Activated CD4-positive, alpha-beta T cell treated with anti-CD3 and anti-CD28 coated beads, Interleukin-2, amount 10 ng/mL, durations not matched to agents 24 days and 14 days (primary cell): ENCODE measurements around the gene ZSWIM1. TPM values are rescaled to one million over a fixed set of nuclear protein-coding genes. Genes with fewer than 3 reads are reported as not detected.

Source experiments
- DNase-seq: peaks from one replicate; pipeline ENCODE4 v3.0.0; 2022
- H3K27ac Mint-ChIP-seq: one replicate; pipeline ENCODE4 v1.8.0; 2022; ENCODE audit warnings: mild to moderate bottlenecking, mixed read lengths
- H3K27me3 Mint-ChIP-seq: one replicate; pipeline ENCODE4 v1.8.0; 2022; ENCODE audit warnings: mixed read lengths
- H3K36me3 Mint-ChIP-seq: one replicate; pipeline ENCODE4 v1.8.0; 2022; ENCODE audit warnings: low read depth, mild to moderate bottlenecking, mixed read lengths
- H3K4me1 Mint-ChIP-seq: one replicate; pipeline ENCODE4 v1.8.0; 2021; ENCODE audit warnings: mixed read lengths
- H3K4me3 Mint-ChIP-seq: one replicate; pipeline ENCODE4 v1.8.0; 2022; ENCODE audit warnings: mild to moderate bottlenecking, moderate library complexity, mixed read lengths
- H3K9me3 Mint-ChIP-seq: one replicate; pipeline ENCODE4 v1.8.0; 2021; ENCODE audit warnings: mixed read lengths
- intact Hi-C: fragments of 100-400 bp; cut with micrococcal nuclease; formaldehyde crosslinking; loops from one replicate; pipeline ENCODE4 v1.15.1; 2023
- total RNA-seq: library from RNA; stranded (reverse); gene quantifications from 2 replicates; pipeline ENCODE4 v1.2.3, GENCODE V29; 2022

ZSWIM1 gene
- total RNA-seq, 1 donor from 2014 or later = 9.4 TPM

GRCh38 chr20:45845452-45845851, 35.6 kb upstream of the ZSWIM1 start:
- DNase-seq = no peak
- H3K4me3 Mint-ChIP-seq = no peak overlapping the region
- no peaks in the 10 kb centered on the region for H3K27me3 Mint-ChIP-seq
- peaks cover 5% of the 10 kb centered on the region for H3K4me1 Mint-ChIP-seq
- H3K36me3 Mint-ChIP-seq = peaks cover 29% of the 10 kb centered on the region
- no peak overlapping the region for H3K27ac Mint-ChIP-seq
- no peaks in the 10 kb centered on the region for H3K9me3 Mint-ChIP-seq
- intact Hi-C loops = no loop called here

GRCh38 chr20:45848421-45848820, 32.6 kb upstream of the ZSWIM1 start:
- H3K36me3 Mint-ChIP-seq = peaks cover 36% of the 10 kb centered on the region
- no peaks in the 10 kb centered on the region for H3K9me3 Mint-ChIP-seq
- DNase-seq = no peak
- peaks cover 4% of the 10 kb centered on the region for H3K4me1 Mint-ChIP-seq
- intact Hi-C loops = no loop called here
- no peak overlapping the region for H3K27ac Mint-ChIP-seq
- H3K4me3 Mint-ChIP-seq = no peak overlapping the region
- H3K27me3 Mint-ChIP-seq = no peaks in the 10 kb centered on the region

- Mint-ChIP-seq H3K4me3 (no peak overlapping the region), H3K27ac (no peak overlapping the region), H3K27me3 (no peaks in the 10 kb centered on the region), H3K4me1 (peaks cover 2% of the 10 kb centered on the region), H3K9me3 (no peaks in the 10 kb centered on the region), H3K36me3 (peaks cover 37% of the 10 kb centered on the region)
- intact Hi-C loops = no loop called here
- no peak for DNase-seq
These were observed 32.0 kb upstream of the ZSWIM1 start for GRCh38 chr20:45848969-45849582.

- peaks cover 6% of the 10 kb centered on the region for H3K4me1 Mint-ChIP-seq
These were observed 30.8 kb upstream of the ZSWIM1 start for GRCh38 chr20:45850238-45850637.

GRCh38 chr20:45850926-45851325, 30.1 kb upstream of the ZSWIM1 start:
- DNase-seq = no peak
- Mint-ChIP-seq H3K27me3 (no peaks in the 10 kb centered on the region), H3K9me3 (no peaks in the 10 kb centered on the region), H3K4me3 (no peak overlapping the region), H3K4me1 (peaks cover 9% of the 10 kb centered on the region), H3K36me3 (peaks cover 30% of the 10 kb centered on the region), H3K27ac (no peak overlapping the region)
- intact Hi-C loops = no loop called here

More at GRCh38 chr20:45850238-45850637, 30.8 kb upstream of the ZSWIM1 start:
- Mint-ChIP-seq H3K36me3 (peaks cover 36% of the 10 kb centered on the region), H3K4me3 (no peak overlapping the region), H3K27ac (no peak overlapping the region), H3K9me3 (no peaks in the 10 kb centered on the region), H3K27me3 (no peaks in the 10 kb centered on the region)
- intact Hi-C loops = no loop called here
- no peak for DNase-seq

GRCh38 chr20:45851501-45851900, 29.5 kb upstream of the ZSWIM1 start:
- Mint-ChIP-seq H3K27ac (no peak overlapping the region), H3K9me3 (no peaks in the 10 kb centered on the region), H3K36me3 (peaks cover 27% of the 10 kb centered on the region), H3K4me3 (no peak overlapping the region), H3K27me3 (no peaks in the 10 kb centered on the region), H3K4me1 (peaks cover 11% of the 10 kb centered on the region)
- no peak for DNase-seq
- intact Hi-C loops = no loop called here

- H3K27me3 Mint-ChIP-seq = no peaks in the 10 kb centered on the region
- DNase-seq = no peak
- intact Hi-C loops = no loop called here
- no peaks in the 10 kb centered on the region for H3K9me3 Mint-ChIP-seq
- no peak overlapping the region for H3K27ac Mint-ChIP-seq
- H3K4me3 Mint-ChIP-seq = no peak overlapping the region
- H3K4me1 Mint-ChIP-seq = peaks cover 12% of the 10 kb centered on the region
- peaks cover 26% of the 10 kb centered on the region for H3K36me3 Mint-ChIP-seq
These were observed 28.7 kb upstream of the ZSWIM1 start for GRCh38 chr20:45852326-45852725.

GRCh38 chr20:45853484-45853883, 27.5 kb upstream of the ZSWIM1 start:
- peaks cover 22% of the 10 kb centered on the region for H3K4me1 Mint-ChIP-seq
- H3K9me3 Mint-ChIP-seq = no peaks in the 10 kb centered on the region
- no peaks in the 10 kb centered on the region for H3K27me3 Mint-ChIP-seq
- intact Hi-C loops = no loop called here
- no peak overlapping the region for H3K27ac Mint-ChIP-seq
- peaks cover 26% of the 10 kb centered on the region for H3K36me3 Mint-ChIP-seq
- DNase-seq = no peak
- no peak overlapping the region for H3K4me3 Mint-ChIP-seq

- Mint-ChIP-seq H3K36me3 (peaks cover 19% of the 10 kb centered on the region), H3K27ac (peak within 1 kb of the TSS; percentile 98), H3K4me1 (peaks cover 35% of the 10 kb centered on the region), H3K27me3 (no peaks in the 10 kb centered on the region), H3K4me3 (peak within 1 kb of the TSS; percentile 98), H3K9me3 (no peaks in the 10 kb centered on the region)
- intact Hi-C loops = loop anchor here (1.0 to 2.0 kb wide), 7 partner anchors 22 to 115 kb away; partner anchors contain the start of genes CTSA, NEURL2, UBE2C and ZNF335
- DNase-seq = peak; percentile 99
These were observed 23.7 kb upstream of the ZSWIM1 start, which contains the start of the genes ACOT8 and ZSWIM3 for GRCh38 chr20:45857114-45857881. Gene ACOT8 (minus strand): TSS chr20:45857392. CDS start chr20:45857315, 77 bp downstream. Gene ZSWIM3 (plus strand): TSS chr20:45857614. CDS start chr20:45857826, 212 bp downstream.

GRCh38 chr20:45857882-45858216, 23.2 kb upstream of the ZSWIM1 start:
- intact Hi-C loops = loop anchor here (1.0 to 2.0 kb wide), 7 partner anchors 23 to 114 kb away; partner anchors contain the start of genes CTSA, NEURL2, UBE2C and ZNF335
- peaks cover 17% of the 10 kb centered on the region for H3K36me3 Mint-ChIP-seq
- H3K4me1 Mint-ChIP-seq = peaks cover 35% of the 10 kb centered on the region
- no peaks in the 10 kb centered on the region for H3K9me3 Mint-ChIP-seq
- no peaks in the 10 kb centered on the region for H3K27me3 Mint-ChIP-seq
- H3K4me3 Mint-ChIP-seq = peak overlapping the region; percentile 98
- H3K27ac Mint-ChIP-seq = peak overlapping the region; percentile 98
- DNase-seq = no peak

- H3K9me3 Mint-ChIP-seq = no peaks in the 10 kb centered on the region
- intact Hi-C loops = no loop called here
- H3K36me3 Mint-ChIP-seq = peaks cover 13% of the 10 kb centered on the region
- no peaks in the 10 kb centered on the region for H3K27me3 Mint-ChIP-seq
- no peak for DNase-seq
- peaks cover 34% of the 10 kb centered on the region for H3K4me1 Mint-ChIP-seq
- H3K4me3 Mint-ChIP-seq = no peak overlapping the region
- no peak overlapping the region for H3K27ac Mint-ChIP-seq
These were observed 21.1 kb upstream of the ZSWIM1 start for GRCh38 chr20:45859916-45860315.

- Mint-ChIP-seq H3K27me3 (no peaks in the 10 kb centered on the region), H3K36me3 (peaks cover 13% of the 10 kb centered on the region), H3K27ac (no peak overlapping the region), H3K9me3 (no peaks in the 10 kb centered on the region), H3K4me1 (peaks cover 30% of the 10 kb centered on the region), H3K4me3 (no peak overlapping the region)
- intact Hi-C loops = no loop called here
- no peak for DNase-seq
These were observed 20.3 kb upstream of the ZSWIM1 start for GRCh38 chr20:45860560-45861220.

GRCh38 chr20:45861221-45862075, 19.6 kb upstream of the ZSWIM1 start:
- Mint-ChIP-seq H3K27me3 (no peaks in the 10 kb centered on the region), H3K9me3 (no peaks in the 10 kb centered on the region), H3K4me1 (peaks cover 27% of the 10 kb centered on the region), H3K4me3 (no peak overlapping the region), H3K27ac (no peak overlapping the region), H3K36me3 (peaks cover 13% of the 10 kb centered on the region)
- DNase-seq = no peak
- intact Hi-C loops = no loop called here
